ENCODE results near the gene TTC28.

GRCh38 chr22:28405588-28405987 is 274.1 kb downstream of the TTC28 start:
- TF ChIP-seq, protein P1, sequence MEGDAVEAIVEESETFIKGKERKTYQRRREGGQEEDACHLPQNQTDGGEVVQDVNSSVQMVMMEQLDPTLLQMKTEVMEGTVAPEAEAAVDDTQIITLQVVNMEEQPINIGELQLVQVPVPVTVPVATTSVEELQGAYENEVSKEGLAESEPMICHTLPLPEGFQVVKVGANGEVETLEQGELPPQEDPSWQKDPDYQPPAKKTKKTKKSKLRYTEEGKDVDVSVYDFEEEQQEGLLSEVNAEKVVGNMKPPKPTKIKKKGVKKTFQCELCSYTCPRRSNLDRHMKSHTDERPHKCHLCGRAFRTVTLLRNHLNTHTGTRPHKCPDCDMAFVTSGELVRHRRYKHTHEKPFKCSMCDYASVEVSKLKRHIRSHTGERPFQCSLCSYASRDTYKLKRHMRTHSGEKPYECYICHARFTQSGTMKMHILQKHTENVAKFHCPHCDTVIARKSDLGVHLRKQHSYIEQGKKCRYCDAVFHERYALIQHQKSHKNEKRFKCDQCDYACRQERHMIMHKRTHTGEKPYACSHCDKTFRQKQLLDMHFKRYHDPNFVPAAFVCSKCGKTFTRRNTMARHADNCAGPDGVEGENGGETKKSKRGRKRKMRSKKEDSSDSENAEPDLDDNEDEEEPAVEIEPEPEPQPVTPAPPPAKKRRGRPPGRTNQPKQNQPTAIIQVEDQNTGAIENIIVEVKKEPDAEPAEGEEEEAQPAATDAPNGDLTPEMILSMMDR (IDR thresholded peaks at IDR 0.05; ENCODE audit: insufficient read depth, low read length, poor library complexity, severe bottlenecking): no peak
- no peak for TF ChIP-seq EZH2phosphoT487 (conservative IDR thresholded peaks at IDR 0.05; ENCODE audit: low read length)

Measured in SU-DHL-6 (cell line).